ENCODE data around the gene CAMK2B. TPM values are rescaled to one million over a fixed set of nuclear protein-coding genes. Genes with fewer than 3 reads are reported as not detected.

CAMK2B gene
- total and polyA plus RNA-seq, 4 experiments from 2014 or later, result not detected

- Histone ChIP-seq H3K9me3 (ENCODE audit: control insufficient read depth in 1 of 2, low read length in 2 of 2) (no peaks in the 10 kb centered on the region), H3K36me3 (ENCODE audit: insufficient read depth, low read length) (no peaks in the 10 kb centered on the region), H3K4me3 (ENCODE audit: low read length in 2 of 2) (no peak overlapping the region), H3K27me3 (ENCODE audit: insufficient read depth, low read length) (no peaks in the 10 kb centered on the region), H3K4me1 (ENCODE audit: insufficient read depth, low read length) (no peaks in the 10 kb centered on the region), H3K27ac (ENCODE audit: low read depth, low read length) (no peak overlapping the region)
- intact Hi-C loops (cut with micrococcal nuclease), result no loop called here
- DNase-seq, result no peak
- POLR2A ChIA-PET (ENCODE audit: partially characterized antibody), result no interaction called here
- CTCF ChIA-PET (ENCODE audit: partially characterized antibody), result no interaction called here
- no peaks in the 10 kb centered on the region for H3K36me3 Mint-ChIP-seq
- no peaks in the 10 kb centered on the region for H3K4me1 Mint-ChIP-seq
- H3K9me3 Mint-ChIP-seq, result no peaks in the 10 kb centered on the region
- H3K27ac Mint-ChIP-seq, result no peak overlapping the region
- H3K4me3 Mint-ChIP-seq, result no peak overlapping the region
- H3K27me3 Mint-ChIP-seq, result peaks cover 0 to 3% of the 10 kb centered on the region in 2 donors
Observed at GRCh38 chr7:44220358-44221112, 104.9 kb downstream of the CAMK2B start.

DNA sequence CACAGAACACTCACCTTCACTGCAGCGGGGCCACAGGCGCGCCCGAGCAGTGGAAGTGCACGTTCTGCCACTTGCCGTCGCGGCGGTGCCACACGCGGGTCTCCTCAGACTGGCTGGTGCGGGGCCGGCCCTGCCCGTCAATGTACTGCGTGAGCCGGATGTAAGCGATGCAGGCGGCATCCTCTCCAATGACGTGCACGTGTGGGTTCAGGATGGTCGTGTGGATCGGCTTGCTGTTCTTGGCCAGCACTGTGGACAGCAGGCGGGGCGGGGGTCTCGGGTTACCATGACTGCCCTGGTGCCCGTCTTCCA is 105.4 kb downstream of the CAMK2B start:
- intact Hi-C loops (cut with micrococcal nuclease), result no loop called here
- no peak for DNase-seq
- Histone ChIP-seq H3K36me3 (ENCODE audit: insufficient read depth, low read length) (no peaks in the 10 kb centered on the region), H3K9me3 (ENCODE audit: control insufficient read depth in 1 of 2, low read length in 2 of 2) (no peaks in the 10 kb centered on the region), H3K27me3 (ENCODE audit: insufficient read depth, low read length) (no peaks in the 10 kb centered on the region), H3K27ac (ENCODE audit: low read depth, low read length) (no peak overlapping the region), H3K4me1 (ENCODE audit: insufficient read depth, low read length) (no peaks in the 10 kb centered on the region), H3K4me3 (ENCODE audit: low read length in 2 of 2) (no peak overlapping the region)
- Mint-ChIP-seq H3K27ac (no peak overlapping the region), H3K4me3 (no peak overlapping the region), H3K9me3 (no peaks in the 10 kb centered on the region), H3K4me1 (no peaks in the 10 kb centered on the region), H3K27me3 (peaks cover 0 to 3% of the 10 kb centered on the region in 2 donors), H3K36me3 (no peaks in the 10 kb centered on the region)
- ChIA-PET POLR2A (ENCODE audit: partially characterized antibody) (no interaction called here), CTCF (ENCODE audit: partially characterized antibody) (no interaction called here)

DNA sequence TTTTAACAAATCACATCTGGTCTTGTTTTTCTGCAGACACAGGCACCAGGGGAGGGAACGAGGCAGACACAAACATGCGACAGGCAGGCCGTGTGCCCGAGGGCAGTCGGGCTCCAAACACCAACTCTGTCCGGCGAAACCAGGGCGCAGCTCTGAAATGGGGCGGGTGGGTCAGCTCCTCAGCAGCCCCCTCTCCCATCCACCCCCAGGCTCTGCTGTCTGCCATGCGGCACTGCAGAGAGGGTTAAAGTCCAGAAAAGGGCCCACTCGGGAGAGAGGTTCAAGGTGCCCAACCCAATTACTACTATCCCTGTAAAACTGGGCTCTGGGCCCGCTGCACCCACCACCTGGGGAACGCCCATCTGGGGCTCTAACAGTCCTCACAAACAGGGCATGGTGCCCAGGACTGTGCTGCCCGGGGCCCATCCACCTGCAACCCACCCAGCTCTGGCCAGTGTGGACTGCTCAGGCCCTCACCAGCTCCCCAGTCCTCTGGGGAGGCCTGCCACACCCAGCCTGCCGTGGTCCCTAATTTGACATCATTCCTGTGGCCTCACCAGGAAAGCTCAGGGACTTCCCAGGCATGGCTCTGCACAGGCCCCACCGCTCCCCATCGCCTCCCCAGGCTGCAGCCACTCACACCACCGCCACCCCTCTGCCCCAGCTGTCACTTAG is 105.9 kb downstream of the CAMK2B start:
- Mint-ChIP-seq H3K4me1 (no peaks in the 10 kb centered on the region), H3K4me3 (no peak overlapping the region), H3K27me3 (peaks cover 0 to 3% of the 10 kb centered on the region in 2 donors), H3K27ac (no peak overlapping the region), H3K36me3 (no peaks in the 10 kb centered on the region), H3K9me3 (no peaks in the 10 kb centered on the region)
- H3K4me1 ChIP-seq (ENCODE audit: insufficient read depth, low read length), result no peaks in the 10 kb centered on the region
- intact Hi-C loops (cut with micrococcal nuclease), result no loop called here
- ChIA-PET CTCF (ENCODE audit: partially characterized antibody) (no interaction called here), POLR2A (ENCODE audit: partially characterized antibody) (interaction anchor here (0.7 kb wide), 1 partner anchor 783 kb away, joined by 3 read pairs; no protein-coding TSS in a partner anchor)
- H3K9me3 ChIP-seq (ENCODE audit: control insufficient read depth in 1 of 2, low read length in 2 of 2), result no peaks in the 10 kb centered on the region
- DNase-seq, result no peak
- H3K27ac ChIP-seq (ENCODE audit: low read depth, low read length), result no peak overlapping the region
- no peaks in the 10 kb centered on the region for H3K36me3 ChIP-seq (ENCODE audit: insufficient read depth, low read length)
- no peak overlapping the region for H3K4me3 ChIP-seq (ENCODE audit: low read length in 2 of 2)
- no peaks in the 10 kb centered on the region for H3K27me3 ChIP-seq (ENCODE audit: insufficient read depth, low read length)

DNA sequence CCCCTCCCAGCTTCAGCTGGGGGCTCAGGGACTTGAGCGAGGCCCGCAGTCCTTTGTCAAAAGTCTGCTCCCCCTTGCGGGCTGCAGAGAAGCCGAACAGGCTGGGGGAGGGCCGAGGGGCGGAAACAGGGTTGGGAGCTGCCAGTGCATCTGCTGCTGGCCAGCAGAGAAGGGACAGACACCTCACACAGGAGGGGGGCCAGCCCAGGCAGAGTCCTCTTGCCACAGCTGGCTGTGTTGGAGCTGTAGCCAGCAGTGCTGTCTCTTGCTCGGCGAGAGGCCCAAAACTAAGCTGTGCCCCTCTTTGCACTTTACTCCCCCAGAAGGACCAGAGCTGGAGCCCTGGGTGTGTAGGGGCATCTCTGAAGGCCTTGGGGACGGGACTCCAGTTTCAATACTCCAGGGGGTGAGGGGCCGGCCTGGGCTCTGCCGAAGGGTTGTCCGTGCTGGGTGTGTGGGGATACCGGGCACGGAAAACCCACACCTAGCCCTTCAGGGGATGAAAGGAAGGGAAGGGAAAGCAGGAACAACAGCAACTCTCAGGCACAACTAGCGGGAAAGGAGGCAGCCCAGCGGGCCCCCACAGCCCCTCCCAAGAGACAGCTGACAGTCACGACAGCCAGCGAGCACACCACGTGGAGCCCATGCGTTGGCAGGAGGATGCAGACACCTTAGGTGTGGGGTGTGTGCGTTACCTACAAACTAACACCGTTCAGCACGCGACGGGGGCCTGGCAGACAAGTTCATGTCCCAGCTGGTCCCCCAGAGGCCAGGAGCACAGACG is 106.8 kb downstream of the CAMK2B start:
- H3K4me1 Mint-ChIP-seq, result no peaks in the 10 kb centered on the region

GRCh38 chr7:44217852-44218402 is 107.5 kb downstream of the CAMK2B start:
- Mint-ChIP-seq H3K27ac (no peak overlapping the region), H3K36me3 (peaks cover 0 to 3% of the 10 kb centered on the region in 2 donors), H3K4me3 (no peak overlapping the region), H3K4me1 (no peaks in the 10 kb centered on the region), H3K27me3 (no peaks in the 10 kb centered on the region), H3K9me3 (no peaks in the 10 kb centered on the region)
- Histone ChIP-seq H3K4me1 (ENCODE audit: insufficient read depth, low read length) (no peaks in the 10 kb centered on the region), H3K9me3 (ENCODE audit: control insufficient read depth in 1 of 2, low read length in 2 of 2) (no peaks in the 10 kb centered on the region), H3K4me3 (ENCODE audit: low read length in 2 of 2) (no peak overlapping the region), H3K27ac (ENCODE audit: low read depth, low read length) (no peak overlapping the region), H3K36me3 (ENCODE audit: insufficient read depth, low read length) (peaks cover 4% of the 10 kb centered on the region), H3K27me3 (ENCODE audit: insufficient read depth, low read length) (no peaks in the 10 kb centered on the region)
- intact Hi-C loops (cut with micrococcal nuclease), result no loop called here
- ChIA-PET CTCF (ENCODE audit: partially characterized antibody) (no interaction called here), POLR2A (ENCODE audit: partially characterized antibody) (no interaction called here)
- DNase-seq, result no peak

More for the DNA sequence above, 106.8 kb downstream of the CAMK2B start:
- no peak overlapping the region for H3K4me3 ChIP-seq (ENCODE audit: low read length in 2 of 2)
- H3K27ac ChIP-seq (ENCODE audit: low read depth, low read length), result no peak overlapping the region
- H3K36me3 Mint-ChIP-seq, result peaks cover 0 to 3% of the 10 kb centered on the region in 2 donors
- DNase-seq, result no peak
- CTCF ChIA-PET (ENCODE audit: partially characterized antibody), result no interaction called here
- H3K9me3 Mint-ChIP-seq, result no peaks in the 10 kb centered on the region
- no peak overlapping the region for H3K4me3 Mint-ChIP-seq
- intact Hi-C loops (cut with micrococcal nuclease), result no loop called here
- H3K27me3 Mint-ChIP-seq, result peaks cover 0 to 3% of the 10 kb centered on the region in 2 donors
- H3K27me3 ChIP-seq (ENCODE audit: insufficient read depth, low read length), result no peaks in the 10 kb centered on the region
- H3K36me3 ChIP-seq (ENCODE audit: insufficient read depth, low read length), result no peaks in the 10 kb centered on the region
- no peaks in the 10 kb centered on the region for H3K9me3 ChIP-seq (ENCODE audit: control insufficient read depth in 1 of 2, low read length in 2 of 2)
- POLR2A ChIA-PET (ENCODE audit: partially characterized antibody), result no interaction called here
- H3K27ac Mint-ChIP-seq, result no peak overlapping the region
- no peaks in the 10 kb centered on the region for H3K4me1 ChIP-seq (ENCODE audit: insufficient read depth, low read length)

- ChIA-PET CTCF (ENCODE audit: partially characterized antibody) (no interaction called here), POLR2A (ENCODE audit: partially characterized antibody) (no interaction called here)
- Mint-ChIP-seq H3K27me3 (no peaks in the 10 kb centered on the region), H3K36me3 (peaks cover 4 to 8% of the 10 kb centered on the region in 2 donors), H3K4me1 (no peaks in the 10 kb centered on the region), H3K9me3 (no peaks in the 10 kb centered on the region), H3K4me3 (no peak overlapping the region), H3K27ac (no peak overlapping the region)
- Histone ChIP-seq H3K4me1 (ENCODE audit: insufficient read depth, low read length) (no peaks in the 10 kb centered on the region), H3K4me3 (ENCODE audit: low read length in 2 of 2) (no peak overlapping the region), H3K27ac (ENCODE audit: low read depth, low read length) (no peak overlapping the region), H3K36me3 (ENCODE audit: insufficient read depth, low read length) (peaks cover 11% of the 10 kb centered on the region), H3K9me3 (ENCODE audit: control insufficient read depth in 1 of 2, low read length in 2 of 2) (no peaks in the 10 kb centered on the region), H3K27me3 (ENCODE audit: insufficient read depth, low read length) (no peaks in the 10 kb centered on the region)
- DNase-seq, result no peak
- intact Hi-C loops (cut with micrococcal nuclease), result no loop called here
Observed at GRCh38 chr7:44217223-44217714, 108.1 kb downstream of the CAMK2B start.

DNA sequence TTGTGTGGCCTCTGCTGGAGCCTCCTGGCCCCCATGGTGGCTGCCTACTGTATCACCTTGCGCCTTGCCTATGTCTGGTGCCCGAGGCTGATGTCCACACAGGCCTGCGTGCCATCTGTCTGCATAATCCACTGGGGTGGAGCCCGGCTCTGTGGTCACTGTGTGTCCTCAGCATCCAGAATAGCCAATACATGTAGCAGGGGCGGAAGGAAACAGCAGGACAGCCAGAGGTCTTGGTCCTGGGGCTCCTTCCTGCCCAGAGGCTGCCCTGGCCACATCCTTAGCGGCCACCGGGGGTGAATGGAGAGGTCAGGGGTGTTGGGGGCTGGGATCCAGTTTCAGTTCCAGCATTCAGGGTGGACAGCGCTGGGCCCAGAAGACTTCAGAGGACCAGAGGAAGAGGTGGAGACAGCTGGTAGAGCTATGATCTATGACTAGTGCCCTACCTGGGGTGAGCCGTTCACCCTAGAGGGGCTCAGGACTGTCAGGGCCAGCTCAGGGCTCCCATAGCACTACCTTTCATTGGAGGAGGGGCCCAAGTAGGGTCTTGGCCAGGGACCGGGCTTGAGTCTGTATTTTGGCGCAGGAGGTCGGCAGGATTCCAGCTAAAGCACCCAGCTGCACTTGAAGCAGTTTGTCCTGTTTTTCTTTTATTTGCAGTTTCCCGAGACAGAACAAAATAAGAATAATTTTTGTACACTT is 108.7 kb downstream of the CAMK2B start:
- Mint-ChIP-seq H3K27ac (no peak overlapping the region), H3K4me3 (no peak overlapping the region)
- intact Hi-C loops (cut with micrococcal nuclease), result no loop called here

More for the DNA sequence above, 108.7 kb downstream of the CAMK2B start:
- no peaks in the 10 kb centered on the region for H3K27me3 Mint-ChIP-seq
- H3K36me3 ChIP-seq (ENCODE audit: insufficient read depth, low read length), result peaks cover 17% of the 10 kb centered on the region
- ChIA-PET POLR2A (ENCODE audit: partially characterized antibody) (no interaction called here), CTCF (ENCODE audit: partially characterized antibody) (no interaction called here)
- no peaks in the 10 kb centered on the region for H3K9me3 ChIP-seq (ENCODE audit: control insufficient read depth in 1 of 2, low read length in 2 of 2)
- H3K4me1 ChIP-seq (ENCODE audit: insufficient read depth, low read length), result no peaks in the 10 kb centered on the region
- H3K27me3 ChIP-seq (ENCODE audit: insufficient read depth, low read length), result no peaks in the 10 kb centered on the region
- no peaks in the 10 kb centered on the region for H3K4me1 Mint-ChIP-seq
- no peak for DNase-seq
- no peak overlapping the region for H3K27ac ChIP-seq (ENCODE audit: low read depth, low read length)
- H3K9me3 Mint-ChIP-seq, result no peaks in the 10 kb centered on the region
- peaks cover 8 to 14% of the 10 kb centered on the region in 2 donors for H3K36me3 Mint-ChIP-seq
- no peak overlapping the region for H3K4me3 ChIP-seq (ENCODE audit: low read length in 2 of 2)

Measured in CD4-positive, alpha-beta memory T cell (primary cell).